GM04504 (cell line): ENCODE measurements around the gene CDK16.

Experiments
- DNase-seq: peaks from one replicate; pipeline ENCODE4 v3.0.0-alpha.2; 2012; ENCODE audit warnings: low read depth

CDK16 gene

GRCh38 chrX:47186096-47186740 lies 32.3 kb upstream of the CDK16 start:
- no peak for DNase-seq

- DNase-seq = no peak
Observed at GRCh38 chrX:47187106-47187677, 31.3 kb upstream of the CDK16 start.

GRCh38 chrX:47189906-47190305 lies 28.6 kb upstream of the CDK16 start:
- no peak for DNase-seq

- DNase-seq = peak; percentile 78
Observed at GRCh38 chrX:47190445-47191269, 27.8 kb upstream of the CDK16 start.

- DNase-seq = no peak
Observed at GRCh38 chrX:47191331-47191730, 27.1 kb upstream of the CDK16 start.

GRCh38 chrX:47191806-47192401 lies 26.6 kb upstream of the CDK16 start:
- DNase-seq = no peak

GRCh38 chrX:47193475-47194193 lies 24.8 kb upstream of the CDK16 start, which contains the start of gene UBA1:
UBA1 (plus strand) TSS chrX:47193829; CDS start chrX:47198803, 4,974 bp downstream.
- DNase-seq = peak; percentile 95

- DNase-seq = no peak
Observed at GRCh38 chrX:47194194-47194787, 24.2 kb upstream of the CDK16 start.

GRCh38 chrX:47196098-47196497 lies 22.4 kb upstream of the CDK16 start:
- DNase-seq = no peak

- DNase-seq = no peak
Observed at GRCh38 chrX:47197526-47197925, 21.0 kb upstream of the CDK16 start.

GRCh38 chrX:47198026-47198686 lies 20.3 kb upstream of the CDK16 start:
- no peak for DNase-seq

- no peak for DNase-seq
Observed at GRCh38 chrX:47198687-47199080, 19.8 kb upstream of the CDK16 start.

GRCh38 chrX:47199286-47199685 lies 19.2 kb upstream of the CDK16 start:
- no peak for DNase-seq

- DNase-seq = peak; percentile 77
Observed at GRCh38 chrX:47200385-47201150, 17.9 kb upstream of the CDK16 start.

- no peak for DNase-seq
Observed at GRCh38 chrX:47201345-47201944, 17.0 kb upstream of the CDK16 start.

- DNase-seq = no peak
Observed at GRCh38 chrX:47202316-47202715, 16.2 kb upstream of the CDK16 start.

GRCh38 chrX:47202877-47203276 lies 15.6 kb upstream of the CDK16 start:
- no peak for DNase-seq

- no peak for DNase-seq
Observed at GRCh38 chrX:47204970-47205369, 13.5 kb upstream of the CDK16 start.

GRCh38 chrX:47206316-47206715 lies 12.2 kb upstream of the CDK16 start:
- no peak for DNase-seq

GRCh38 chrX:47208108-47208507 lies 10.4 kb upstream of the CDK16 start:
- no peak for DNase-seq
